Measurements from ENCODE around the gene ZNRD2. TPM values are rescaled to one million over a fixed set of nuclear protein-coding genes. Genes with fewer than 3 reads are reported as not detected.

ZNRD2 gene
- total RNA-seq, 4 donors from 2014 or later = 41.1 to 56.1 (median 50.1) TPM

- ATAC-seq (ENCODE audit: low FRiP score) = peak; percentile 26
- TF ChIP-seq CTCF (IDR thresholded peaks at IDR 0.05) = no peak
- DNase-seq (ENCODE audit: low spot score) = peak; percentile 82
Measured at GRCh38 chr11:65572356-65573051, 2.2 kb downstream of the ZNRD2 start, which contains the start of gene FAM89B. FAM89B (plus strand) TSS chr11:65572538; CDS start chr11:65572670, 132 bp downstream.

- ATAC-seq (ENCODE audit: low FRiP score) (no peak), DNase-seq (ENCODE audit: low spot score) (no peak)
- no peak for TF ChIP-seq CTCF (IDR thresholded peaks at IDR 0.05)
Measured at GRCh38 chr11:65573391-65574079, 3.3 kb downstream of the ZNRD2 start.

- DNase-seq (ENCODE audit: low spot score) = no peak
- TF ChIP-seq CTCF (IDR thresholded peaks at IDR 0.05) = peak in 2 of 3 donors; percentile 38 to 71
- peak; percentile 46 for ATAC-seq (ENCODE audit: low FRiP score)
Measured at GRCh38 chr11:65574109-65574810, 4.0 kb downstream of the ZNRD2 start.

GRCh38 chr11:65574811-65575567, 4.7 kb downstream of the ZNRD2 start:
- TF ChIP-seq CTCF (IDR thresholded peaks at IDR 0.05) = no peak
- ATAC-seq (ENCODE audit: low FRiP score) (no peak), DNase-seq (ENCODE audit: low spot score) (no peak)

- no peak for DNase-seq (ENCODE audit: low spot score)
- no peak for ATAC-seq (ENCODE audit: low FRiP score)
- no peak for TF ChIP-seq CTCF (IDR thresholded peaks at IDR 0.05)
Measured at GRCh38 chr11:65575568-65576231, 5.4 kb downstream of the ZNRD2 start, which contains the start of gene EHBP1L1. EHBP1L1 (plus strand) TSS chr11:65576053; CDS start chr11:65576303, 250 bp downstream.

GRCh38 chr11:65576232-65576866, 6.1 kb downstream of the ZNRD2 start:
- no peak for TF ChIP-seq CTCF (IDR thresholded peaks at IDR 0.05)
- no peak for ATAC-seq (ENCODE audit: low FRiP score)

More at GRCh38 chr11:65576232-65576866, 6.1 kb downstream of the ZNRD2 start:
- no peak for DNase-seq (ENCODE audit: low spot score)
